Mucosa of descending colon (tissue), 3 donors: ENCODE results near the gene LRRC52. TPM values are rescaled to one million over a fixed set of nuclear protein-coding genes. Genes with fewer than 3 reads are reported as not detected.

Experiments
- ATAC-seq: fragments of 200-7000 bp; cut with Tn5 transposase; one replicate; pipeline ENCODE4 v1.9.1; 2020; ENCODE audit warnings: mild to moderate bottlenecking, moderate library complexity
- DNase-seq, 3 donors: peaks; one replicate each; pipeline ENCODE4 v3.0.0-alpha.2; 2020
- H3K36me3 ChIP-seq: fragments of 200-600 bp; one replicate; pipeline ENCODE4 v1.8.0; 2021; ENCODE audit warnings: low read depth, mild to moderate bottlenecking
- H3K4me1 ChIP-seq: fragments of 200-600 bp; one replicate; pipeline ENCODE4 v1.8.0; 2021; ENCODE audit warnings: low read depth, mild to moderate bottlenecking
- H3K4me3 ChIP-seq: fragments of 200-600 bp; one replicate; pipeline ENCODE4 v1.8.0; 2021; ENCODE audit warnings: mild to moderate bottlenecking
- H3K9me3 ChIP-seq: fragments of 200-600 bp; one replicate; pipeline ENCODE4 v1.8.0; 2021; ENCODE audit warnings: mild to moderate bottlenecking
- CTCF ChIP-seq: fragments of 200-600 bp; IDR thresholded peaks from one replicate; pipeline ENCODE4 v1.8.0; 2022; ENCODE audit warnings: antibody characterized with exemption, mild to moderate bottlenecking
- intact Hi-C, 2 donors: fragments of 100-400 bp; cut with DNase I in 1 of 2; cut with micrococcal nuclease in 1 of 2; formaldehyde crosslinking; loops; one replicate each; pipeline versions ENCODE4 v1.11.0 to v1.11.1; 2022; cut with DNase I, micrococcal nuclease
- total RNA-seq, 3 donors: library from RNA; stranded (reverse); fragmentation: NEBNext Ultra II Directional in 2 of 3; extraction: Animal tissue kit (Norgen Biotek cat#: 25700) in 2 of 3; gene quantifications; one replicate each; pipeline versions ENCODE4 v1.2.1 to v1.2.4, GENCODE V29; 2021 to 2023
- donor health status: DM: no; HTN: no; CAD: no; lungs with moderate emphysema.
- donor health status: DM: no; HTN: no; CAD: no.
- donor health status: DM: no; HTN: yes; CAD: no.

LRRC52 gene
- total RNA-seq, 3 donors from 2014 or later = 0.22 TPM; not detected in 2

GRCh38 chr1:165527251-165528007 is 16.4 kb upstream of the LRRC52 start:
- TF ChIP-seq CTCF = no peak
- DNase-seq (no peak), ATAC-seq (no peak)
- Histone ChIP-seq H3K4me1 (no peaks in the 10 kb centered on the region), H3K36me3 (no peaks in the 10 kb centered on the region), H3K9me3 (no peaks in the 10 kb centered on the region), H3K4me3 (no peak overlapping the region)
- intact Hi-C loops = no loop called here

- H3K36me3 ChIP-seq = no peaks in the 10 kb centered on the region
- H3K4me3 ChIP-seq = no peak overlapping the region
- TF ChIP-seq CTCF = no peak
- H3K9me3 ChIP-seq = no peaks in the 10 kb centered on the region
- intact Hi-C loops = no loop called here
- DNase-seq (no peak), ATAC-seq (no peak)
- no peaks in the 10 kb centered on the region for H3K4me1 ChIP-seq
Measured at GRCh38 chr1:165531021-165531420, 12.8 kb upstream of the LRRC52 start.

- intact Hi-C loops = no loop called here
- no peaks in the 10 kb centered on the region for H3K36me3 ChIP-seq
- no peak overlapping the region for H3K4me3 ChIP-seq
- no peak for TF ChIP-seq CTCF
- no peaks in the 10 kb centered on the region for H3K4me1 ChIP-seq
- ATAC-seq (no peak), DNase-seq (no peak)
- no peaks in the 10 kb centered on the region for H3K9me3 ChIP-seq
Measured at GRCh38 chr1:165532053-165532452, 11.7 kb upstream of the LRRC52 start.

GRCh38 chr1:165533254-165533653 is 10.5 kb upstream of the LRRC52 start:
- TF ChIP-seq CTCF = no peak
- H3K36me3 ChIP-seq = no peaks in the 10 kb centered on the region
- ATAC-seq = no peak
- no peak for DNase-seq
- H3K4me1 ChIP-seq = no peaks in the 10 kb centered on the region
- H3K9me3 ChIP-seq = no peaks in the 10 kb centered on the region
- intact Hi-C loops = no loop called here
- H3K4me3 ChIP-seq = no peak overlapping the region

GRCh38 chr1:165536016-165536415 is 7.8 kb upstream of the LRRC52 start:
- intact Hi-C loops = no loop called here
- TF ChIP-seq CTCF = no peak
- ATAC-seq = no peak

More at GRCh38 chr1:165536016-165536415, 7.8 kb upstream of the LRRC52 start:
- no peaks in the 10 kb centered on the region for H3K36me3 ChIP-seq
- H3K4me3 ChIP-seq = no peak overlapping the region
- DNase-seq = no peak
- no peaks in the 10 kb centered on the region for H3K4me1 ChIP-seq
- no peaks in the 10 kb centered on the region for H3K9me3 ChIP-seq
